GM21526 (cell line): ENCODE results near the gene CCK.
A peak's percentile ranks its signal among the peaks of the same experiment; 100 is the strongest.

Source experiments
- ATAC-seq: cut with Tn5 transposase; IDR thresholded peaks from one replicate; pipeline ENCODE4 v1.9.1; 2021; ENCODE audit warnings: moderate library complexity; ENCODE audit not compliant: unreplicated experiment, low FRiP score

The CCK gene

GRCh38 chr3:42270561-42270960 is 4.6 kb upstream of the CCK start:
- no peak for ATAC-seq

- no peak for ATAC-seq
These were observed 3.7 kb upstream of the CCK start for GRCh38 chr3:42269647-42270046.

- no peak for ATAC-seq
These were observed 1.9 kb upstream of the CCK start for GRCh38 chr3:42267878-42268277.

GRCh38 chr3:42265059-42265991 is 660 bp downstream of the CCK start:
- no peak for ATAC-seq

- no peak for ATAC-seq
These were observed 1.5 kb downstream of the CCK start for GRCh38 chr3:42264399-42265058.

- ATAC-seq: no peak
These were observed 2.3 kb downstream of the CCK start for GRCh38 chr3:42263354-42264346.

- no peak for ATAC-seq
These were observed 3.5 kb downstream of the CCK start for GRCh38 chr3:42262525-42262924.

GRCh38 chr3:42257007-42257406 is 9.0 kb downstream of the CCK start:
- no peak for ATAC-seq

GRCh38 chr3:42256135-42256819 is 9.7 kb downstream of the CCK start:
- ATAC-seq: no peak

GRCh38 chr3:42254566-42254965 is 11.4 kb downstream of the CCK start:
- ATAC-seq: no peak

- no peak for ATAC-seq
These were observed 15.2 kb downstream of the CCK start for GRCh38 chr3:42250761-42251160.

GRCh38 chr3:42247576-42248027 is 18.4 kb downstream of the CCK start:
- peak; percentile 74 for ATAC-seq

GRCh38 chr3:42246091-42246490 is 19.9 kb downstream of the CCK start:
- ATAC-seq: no peak

GRCh38 chr3:42236611-42237010 is 29.4 kb downstream of the CCK start:
- ATAC-seq: no peak

GRCh38 chr3:42235532-42235931 is 30.5 kb downstream of the CCK start:
- no peak for ATAC-seq

- no peak for ATAC-seq
These were observed 35.1 kb downstream of the CCK start for GRCh38 chr3:42230860-42231259.

- ATAC-seq: no peak
These were observed 35.9 kb downstream of the CCK start for GRCh38 chr3:42229942-42230688.

- ATAC-seq: no peak
These were observed 36.6 kb downstream of the CCK start for GRCh38 chr3:42229266-42229941.

- ATAC-seq: no peak
These were observed 37.2 kb downstream of the CCK start for GRCh38 chr3:42228796-42229195.
